Measurements from ENCODE around the gene NR3C2.

DNA sequence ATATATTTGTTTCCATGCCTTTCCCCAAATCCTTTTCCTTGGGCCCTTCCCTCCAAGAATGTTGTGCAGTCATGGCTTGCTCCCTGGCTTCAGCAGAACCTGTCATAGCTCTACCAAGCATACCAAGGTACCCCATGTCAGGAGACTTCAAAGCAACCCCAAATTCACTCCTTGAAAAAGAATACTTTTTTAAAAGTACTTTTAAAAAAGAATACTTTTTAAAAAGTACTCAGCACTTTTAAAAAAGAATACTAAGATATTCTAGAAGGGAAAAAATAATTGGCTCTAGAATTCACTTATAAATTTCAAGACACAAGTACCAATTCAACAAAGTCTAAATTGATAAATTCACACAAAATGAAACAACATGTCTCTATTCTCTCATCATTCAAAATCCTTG is 76.0 kb downstream of the NR3C2 start:
- TF ChIP-seq, protein P1, sequence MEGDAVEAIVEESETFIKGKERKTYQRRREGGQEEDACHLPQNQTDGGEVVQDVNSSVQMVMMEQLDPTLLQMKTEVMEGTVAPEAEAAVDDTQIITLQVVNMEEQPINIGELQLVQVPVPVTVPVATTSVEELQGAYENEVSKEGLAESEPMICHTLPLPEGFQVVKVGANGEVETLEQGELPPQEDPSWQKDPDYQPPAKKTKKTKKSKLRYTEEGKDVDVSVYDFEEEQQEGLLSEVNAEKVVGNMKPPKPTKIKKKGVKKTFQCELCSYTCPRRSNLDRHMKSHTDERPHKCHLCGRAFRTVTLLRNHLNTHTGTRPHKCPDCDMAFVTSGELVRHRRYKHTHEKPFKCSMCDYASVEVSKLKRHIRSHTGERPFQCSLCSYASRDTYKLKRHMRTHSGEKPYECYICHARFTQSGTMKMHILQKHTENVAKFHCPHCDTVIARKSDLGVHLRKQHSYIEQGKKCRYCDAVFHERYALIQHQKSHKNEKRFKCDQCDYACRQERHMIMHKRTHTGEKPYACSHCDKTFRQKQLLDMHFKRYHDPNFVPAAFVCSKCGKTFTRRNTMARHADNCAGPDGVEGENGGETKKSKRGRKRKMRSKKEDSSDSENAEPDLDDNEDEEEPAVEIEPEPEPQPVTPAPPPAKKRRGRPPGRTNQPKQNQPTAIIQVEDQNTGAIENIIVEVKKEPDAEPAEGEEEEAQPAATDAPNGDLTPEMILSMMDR (IDR thresholded peaks at IDR 0.05) = no peak
- no peak for TF ChIP-seq POLR2AphosphoS5 (IDR thresholded peaks at IDR 0.05; ENCODE audit: low read depth, low read length)
- TF ChIP-seq, protein P2, sequence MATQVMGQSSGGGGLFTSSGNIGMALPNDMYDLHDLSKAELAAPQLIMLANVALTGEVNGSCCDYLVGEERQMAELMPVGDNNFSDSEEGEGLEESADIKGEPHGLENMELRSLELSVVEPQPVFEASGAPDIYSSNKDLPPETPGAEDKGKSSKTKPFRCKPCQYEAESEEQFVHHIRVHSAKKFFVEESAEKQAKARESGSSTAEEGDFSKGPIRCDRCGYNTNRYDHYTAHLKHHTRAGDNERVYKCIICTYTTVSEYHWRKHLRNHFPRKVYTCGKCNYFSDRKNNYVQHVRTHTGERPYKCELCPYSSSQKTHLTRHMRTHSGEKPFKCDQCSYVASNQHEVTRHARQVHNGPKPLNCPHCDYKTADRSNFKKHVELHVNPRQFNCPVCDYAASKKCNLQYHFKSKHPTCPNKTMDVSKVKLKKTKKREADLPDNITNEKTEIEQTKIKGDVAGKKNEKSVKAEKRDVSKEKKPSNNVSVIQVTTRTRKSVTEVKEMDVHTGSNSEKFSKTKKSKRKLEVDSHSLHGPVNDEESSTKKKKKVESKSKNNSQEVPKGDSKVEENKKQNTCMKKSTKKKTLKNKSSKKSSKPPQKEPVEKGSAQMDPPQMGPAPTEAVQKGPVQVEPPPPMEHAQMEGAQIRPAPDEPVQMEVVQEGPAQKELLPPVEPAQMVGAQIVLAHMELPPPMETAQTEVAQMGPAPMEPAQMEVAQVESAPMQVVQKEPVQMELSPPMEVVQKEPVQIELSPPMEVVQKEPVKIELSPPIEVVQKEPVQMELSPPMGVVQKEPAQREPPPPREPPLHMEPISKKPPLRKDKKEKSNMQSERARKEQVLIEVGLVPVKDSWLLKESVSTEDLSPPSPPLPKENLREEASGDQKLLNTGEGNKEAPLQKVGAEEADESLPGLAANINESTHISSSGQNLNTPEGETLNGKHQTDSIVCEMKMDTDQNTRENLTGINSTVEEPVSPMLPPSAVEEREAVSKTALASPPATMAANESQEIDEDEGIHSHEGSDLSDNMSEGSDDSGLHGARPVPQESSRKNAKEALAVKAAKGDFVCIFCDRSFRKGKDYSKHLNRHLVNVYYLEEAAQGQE (IDR thresholded peaks at IDR 0.05; ENCODE audit: insufficient read depth in 1 of 2, low read depth in 2 of 2, low read length in 1 of 2) = no peak

Measured in Panc1 (cell line).